ENCODE results near the gene CLUH. TPM values are rescaled to one million over a fixed set of nuclear protein-coding genes. Genes with fewer than 3 reads are reported as not detected.
"Not testable (repeated sequence)": the region's sequence is repeated elsewhere in the genome, so short reads cannot be mapped to it uniquely, and the experiment has no call there.

The CLUH gene
- total and polyA plus RNA-seq, 2 donors (not counting 1 experiment from before 2014, with no cell fraction given): 53.1 to 64.6 TPM

- ATAC-seq (ENCODE audit: low read depth): no peak
- no peak overlapping the region for H3K9ac ChIP-seq (ENCODE audit: low read length)
- no peak for DNase-seq
- H3K27ac ChIP-seq (ENCODE audit: low read length in 2 of 2): no peak overlapping the region
- no peak for TF ChIP-seq EZH2 (IDR thresholded peaks at IDR 0.05; ENCODE audit: borderline replicate concordance, insufficient read depth, low read depth, low read length, poor library complexity, severe bottlenecking)
- no peak for TF ChIP-seq CTCF (IDR thresholded peaks at IDR 0.05)
- no peak overlapping the region for H3K4me3 ChIP-seq (ENCODE audit: control extremely low read depth in 1 of 5, extremely low read depth in 1 of 5, insufficient read depth in 1 of 5, low read depth in 2 of 5, low read length in 4 of 5)
- no peaks in the 10 kb centered on the region for H3K27me3 Mint-ChIP-seq
- H3K36me3 ChIP-seq (replicated peaks in 1 of 2; ENCODE audit: control extremely low read depth in 1 of 2, control insufficient read depth in 1 of 2, extremely low read depth in 1 of 2, insufficient read depth in 2 of 2, low read length in 1 of 2): peaks cover 0 to 57% of the 10 kb centered on the region in 2 experiments
- no peaks in the 10 kb centered on the region for H3K9me3 ChIP-seq (ENCODE audit: control extremely low read depth in 1 of 3, control insufficient read depth in 2 of 3, insufficient read depth in 1 of 3, low read length in 2 of 3)
- H3K27ac Mint-ChIP-seq: no peak overlapping the region
- H3K4me1 Mint-ChIP-seq: peaks cover under 1% of the 10 kb centered on the region
- intact Hi-C loops (cut with micrococcal nuclease): no loop called here
- H3K79me2 ChIP-seq (ENCODE audit: control insufficient read depth, insufficient read depth, low read length): peaks cover 5% of the 10 kb centered on the region
- H3K4me1 ChIP-seq (ENCODE audit: control insufficient read depth in 2 of 2, insufficient read depth in 2 of 2, low read length in 2 of 2): no peaks in the 10 kb centered on the region
- 95% methylated on average over 20 of the region's 20 CpGs for WGBS (ENCODE audit: insufficient coverage)
- no peak overlapping the region for H2AFZ ChIP-seq (ENCODE audit: insufficient read depth, low read depth, low read length, poor library complexity, severe bottlenecking)
- H3K4me2 ChIP-seq (replicated peaks; ENCODE audit: low read depth, low read length, poor library complexity, severe bottlenecking): no peak overlapping the region
- H3K27me3 ChIP-seq (replicated peaks in 1 of 4; ENCODE audit: control extremely low read depth in 1 of 4, control insufficient read depth in 3 of 4, insufficient read depth in 4 of 4, low read length in 3 of 4): no peaks in the 10 kb centered on the region
- CTCF ChIA-PET: no interaction called here
- no peak overlapping the region for H3K4me3 Mint-ChIP-seq
- H3K9me3 Mint-ChIP-seq (ENCODE audit: insufficient read depth): no peaks in the 10 kb centered on the region
- POLR2A ChIA-PET: no interaction called here
- peaks cover 14% of the 10 kb centered on the region for H4K20me1 ChIP-seq (ENCODE audit: control insufficient read depth, insufficient read depth, low read length, poor library complexity, severe bottlenecking)
These were observed 11.5 kb downstream of the CLUH start for GRCh38 chr17:2700030-2700490.

- DNase-seq; H3K27ac ChIP-seq (ENCODE audit: low read length in 2 of 2); H3K4me1 Mint-ChIP-seq; H3K9me3 ChIP-seq (ENCODE audit: control extremely low read depth in 1 of 3, control insufficient read depth in 2 of 3, insufficient read depth in 1 of 3, low read length in 2 of 3); CTCF ChIA-PET; H3K9me3 Mint-ChIP-seq (ENCODE audit: insufficient read depth); H3K4me1 ChIP-seq (ENCODE audit: control insufficient read depth in 2 of 2, insufficient read depth in 2 of 2, low read length in 2 of 2); intact Hi-C loops (cut with micrococcal nuclease); H3K79me2 ChIP-seq (ENCODE audit: control insufficient read depth, insufficient read depth, low read length); H3K4me2 ChIP-seq (replicated peaks; ENCODE audit: low read depth, low read length, poor library complexity, severe bottlenecking); H4K20me1 ChIP-seq (ENCODE audit: control insufficient read depth, insufficient read depth, low read length, poor library complexity, severe bottlenecking); H3K9ac ChIP-seq (ENCODE audit: low read length); H2AFZ ChIP-seq (ENCODE audit: insufficient read depth, low read depth, low read length, poor library complexity, severe bottlenecking); H3K4me3 ChIP-seq (ENCODE audit: control extremely low read depth in 1 of 5, extremely low read depth in 1 of 5, insufficient read depth in 1 of 5, low read depth in 2 of 5, low read length in 4 of 5); H3K27me3 ChIP-seq (replicated peaks in 1 of 4; ENCODE audit: control extremely low read depth in 1 of 4, control insufficient read depth in 3 of 4, insufficient read depth in 4 of 4, low read length in 3 of 4); H3K27ac Mint-ChIP-seq; H3K4me3 Mint-ChIP-seq; H3K27me3 Mint-ChIP-seq; ATAC-seq (ENCODE audit: low read depth): not testable (repeated sequence)
- 92% methylated on average over 13 of the region's 18 CpGs for WGBS (ENCODE audit: insufficient coverage)
- peaks cover 0 to 60% of the 10 kb centered on the region in 2 experiments for H3K36me3 ChIP-seq (replicated peaks in 1 of 2; ENCODE audit: control extremely low read depth in 1 of 2, control insufficient read depth in 1 of 2, extremely low read depth in 1 of 2, insufficient read depth in 2 of 2, low read length in 1 of 2)
- POLR2A ChIA-PET: interaction anchor here (0.7 kb wide), 1 partner anchor 106 kb away, joined by 4 read pairs; no protein-coding TSS in a partner anchor
These were observed 12.3 kb downstream of the CLUH start for GRCh38 chr17:2699216-2699805.

Measured in B cell (primary cell).